Spleen (tissue), 7 donors: Measurements from ENCODE around the gene RBM46.

Experiments used
- POLR2A ChIP-seq, 3 donors: fragments of 450-650 bp; IDR thresholded peaks; one replicate each; pipeline ENCODE4 v1.5.1; 2017; ENCODE audit warnings: antibody characterized with exemption in 3 of 3, mild to moderate bottlenecking in 1 of 3
- POLR2AphosphoS5 ChIP-seq, 3 donors: sonication (generic); formaldehyde crosslinking; IDR thresholded peaks; one replicate each; pipeline ENCODE4 v1.5.1; 2017; ENCODE audit warnings: antibody characterized with exemption in 3 of 3
- TF ChIP-seq, protein P1 (sequence below), 11 experiments: fragments of 200-600 bp in 7 of 11; fragments of 450-650 bp in 4 of 11; sonication (generic) in 4 of 11; IDR thresholded peaks in 8 of 11; conservative IDR thresholded peaks in 3 of 11; 1 replicate in 7 of 11; 2 replicates in 4 of 11; pipeline versions ENCODE4 v1.4.0 to v1.8.0; 2016 to 2021; ENCODE audit warnings: antibody characterized with exemption in 11 of 11, inconsistent platforms in 4 of 11, mild to moderate bottlenecking in 1 of 11
- donor health status: DM: no; HTN: no; CAD: no; lungs with moderate emphysema.
- donor health status: DM: no; HTN: no; CAD: no.
- donor health status: DM: no; HTN: no; CAD: no.

- no peak for TF ChIP-seq POLR2AphosphoS5 (IDR thresholded peaks at IDR 0.05)
- TF ChIP-seq, protein P1, sequence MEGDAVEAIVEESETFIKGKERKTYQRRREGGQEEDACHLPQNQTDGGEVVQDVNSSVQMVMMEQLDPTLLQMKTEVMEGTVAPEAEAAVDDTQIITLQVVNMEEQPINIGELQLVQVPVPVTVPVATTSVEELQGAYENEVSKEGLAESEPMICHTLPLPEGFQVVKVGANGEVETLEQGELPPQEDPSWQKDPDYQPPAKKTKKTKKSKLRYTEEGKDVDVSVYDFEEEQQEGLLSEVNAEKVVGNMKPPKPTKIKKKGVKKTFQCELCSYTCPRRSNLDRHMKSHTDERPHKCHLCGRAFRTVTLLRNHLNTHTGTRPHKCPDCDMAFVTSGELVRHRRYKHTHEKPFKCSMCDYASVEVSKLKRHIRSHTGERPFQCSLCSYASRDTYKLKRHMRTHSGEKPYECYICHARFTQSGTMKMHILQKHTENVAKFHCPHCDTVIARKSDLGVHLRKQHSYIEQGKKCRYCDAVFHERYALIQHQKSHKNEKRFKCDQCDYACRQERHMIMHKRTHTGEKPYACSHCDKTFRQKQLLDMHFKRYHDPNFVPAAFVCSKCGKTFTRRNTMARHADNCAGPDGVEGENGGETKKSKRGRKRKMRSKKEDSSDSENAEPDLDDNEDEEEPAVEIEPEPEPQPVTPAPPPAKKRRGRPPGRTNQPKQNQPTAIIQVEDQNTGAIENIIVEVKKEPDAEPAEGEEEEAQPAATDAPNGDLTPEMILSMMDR (IDR thresholded peaks at IDR 0.05 in 8 of 11, conservative IDR thresholded peaks at IDR 0.05 in 3 of 11) = no peak
- TF ChIP-seq POLR2A (IDR thresholded peaks at IDR 0.05) = no peak
Measured at GRCh38 chr4:154836513-154836912, 55.4 kb downstream of the RBM46 start.
